SK-N-SH (cell line): Measurements from ENCODE around the gene RAPGEF1.

ENCODE experiments used
- CTCF ChIP-seq: fragments of 200-600 bp; sonication (generic); IDR thresholded peaks from 2 replicates; pipeline ENCODE4 v1.6.1; 2017; ENCODE audit warnings: antibody characterized with exemption, mild to moderate bottlenecking, moderate library complexity
- EP300 ChIP-seq, 2 experiments: IDR thresholded peaks; 2 replicates each; pipeline versions ENCODE4 v1.4.0 to v1.6.1; 2012; ENCODE audit warnings: borderline replicate concordance in 1 of 2, low read depth in 1 of 2, low read length in 1 of 2
- POLR2AphosphoS5 ChIP-seq: IDR thresholded peaks from 2 replicates; pipeline ENCODE4 v1.6.1; 2012; ENCODE audit warnings: low read depth, low read length

DNA sequence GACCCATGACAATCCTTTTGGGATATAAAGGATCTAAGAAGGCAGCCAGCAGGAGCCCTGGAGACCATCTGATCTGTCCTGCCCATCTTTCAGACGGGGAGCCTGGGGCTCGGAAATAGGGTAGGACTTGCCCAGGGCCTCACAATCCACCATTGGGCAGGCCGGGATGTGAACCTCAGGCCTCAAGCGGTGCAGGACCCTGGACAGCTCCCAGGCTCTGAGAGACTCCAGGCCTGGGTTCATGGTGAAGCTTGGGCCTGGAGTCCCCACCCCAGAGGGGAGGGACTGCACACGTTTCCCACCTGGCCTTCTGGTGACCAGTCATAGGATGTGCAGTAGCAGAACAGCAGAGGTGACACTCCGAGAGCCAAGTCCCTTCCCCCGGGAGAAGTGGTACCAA, 36.6 kb upstream of the RAPGEF1 start:
- no peak for TF ChIP-seq EP300 (IDR thresholded peaks at IDR 0.05; ENCODE audit: borderline replicate concordance in 1 of 2, low read depth in 1 of 2, low read length in 1 of 2)
- no peak for TF ChIP-seq POLR2AphosphoS5
- TF ChIP-seq CTCF = no peak
